ENCODE results near the gene TIGD2.

DNA sequence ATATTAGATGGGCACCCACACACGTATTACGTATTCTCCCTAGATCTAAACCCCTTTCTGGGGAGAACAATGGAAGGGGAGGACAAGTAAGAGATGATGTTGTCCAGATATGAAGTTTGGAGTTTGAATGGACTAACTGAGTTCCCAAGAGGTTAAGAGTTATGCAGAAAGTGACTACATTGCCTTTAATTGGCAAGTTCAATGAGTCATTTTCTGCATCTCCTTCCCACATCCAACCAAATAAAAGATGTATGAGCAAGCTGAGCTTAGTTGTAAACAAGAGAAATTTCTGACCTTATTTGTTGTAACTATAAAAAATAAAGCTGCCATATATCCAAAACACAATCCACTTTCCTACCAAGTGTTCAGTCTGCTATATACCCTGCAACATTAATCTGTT is 50.5 kb downstream of the TIGD2 start:
- TF ChIP-seq POLR2AphosphoS5 (IDR thresholded peaks at IDR 0.05) (no peak), POLR2A (IDR thresholded peaks at IDR 0.05) (no peak), EP300 (IDR thresholded peaks at IDR 0.05) (no peak)
- TF ChIP-seq, protein P1, sequence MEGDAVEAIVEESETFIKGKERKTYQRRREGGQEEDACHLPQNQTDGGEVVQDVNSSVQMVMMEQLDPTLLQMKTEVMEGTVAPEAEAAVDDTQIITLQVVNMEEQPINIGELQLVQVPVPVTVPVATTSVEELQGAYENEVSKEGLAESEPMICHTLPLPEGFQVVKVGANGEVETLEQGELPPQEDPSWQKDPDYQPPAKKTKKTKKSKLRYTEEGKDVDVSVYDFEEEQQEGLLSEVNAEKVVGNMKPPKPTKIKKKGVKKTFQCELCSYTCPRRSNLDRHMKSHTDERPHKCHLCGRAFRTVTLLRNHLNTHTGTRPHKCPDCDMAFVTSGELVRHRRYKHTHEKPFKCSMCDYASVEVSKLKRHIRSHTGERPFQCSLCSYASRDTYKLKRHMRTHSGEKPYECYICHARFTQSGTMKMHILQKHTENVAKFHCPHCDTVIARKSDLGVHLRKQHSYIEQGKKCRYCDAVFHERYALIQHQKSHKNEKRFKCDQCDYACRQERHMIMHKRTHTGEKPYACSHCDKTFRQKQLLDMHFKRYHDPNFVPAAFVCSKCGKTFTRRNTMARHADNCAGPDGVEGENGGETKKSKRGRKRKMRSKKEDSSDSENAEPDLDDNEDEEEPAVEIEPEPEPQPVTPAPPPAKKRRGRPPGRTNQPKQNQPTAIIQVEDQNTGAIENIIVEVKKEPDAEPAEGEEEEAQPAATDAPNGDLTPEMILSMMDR (IDR thresholded peaks at IDR 0.05), result no peak
